ENCODE results near the gene BMX. TPM values are rescaled to one million over a fixed set of nuclear protein-coding genes. Genes with fewer than 3 reads are reported as not detected.

Gene BMX
- total and polyA plus RNA-seq, 9 of the 15 experiments (the other 6 are each of a cell fraction or from before 2014, with no cell fraction given), result 0.45 to 4.2 (median 1.8) TPM

DNA sequence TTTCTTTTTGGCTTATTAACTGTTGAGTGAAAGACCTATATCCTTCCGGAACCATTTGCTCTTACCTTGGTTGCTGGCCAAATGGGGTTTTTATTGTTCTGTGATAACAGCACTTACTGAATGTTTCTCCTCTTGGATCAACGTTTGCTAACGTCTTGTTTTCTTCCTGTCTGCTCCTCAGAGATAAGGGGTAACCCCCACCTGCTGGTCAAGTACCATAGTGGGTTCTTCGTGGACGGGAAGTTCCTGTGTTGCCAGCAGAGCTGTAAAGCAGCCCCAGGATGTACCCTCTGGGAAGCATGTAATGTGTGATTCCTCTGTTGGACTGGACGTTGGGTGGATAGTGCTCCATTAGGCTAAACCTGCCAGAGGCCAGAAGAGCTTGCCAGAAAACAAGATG, 15.3 kb downstream of the BMX start (continued):
- TF ChIP-seq, protein P1, sequence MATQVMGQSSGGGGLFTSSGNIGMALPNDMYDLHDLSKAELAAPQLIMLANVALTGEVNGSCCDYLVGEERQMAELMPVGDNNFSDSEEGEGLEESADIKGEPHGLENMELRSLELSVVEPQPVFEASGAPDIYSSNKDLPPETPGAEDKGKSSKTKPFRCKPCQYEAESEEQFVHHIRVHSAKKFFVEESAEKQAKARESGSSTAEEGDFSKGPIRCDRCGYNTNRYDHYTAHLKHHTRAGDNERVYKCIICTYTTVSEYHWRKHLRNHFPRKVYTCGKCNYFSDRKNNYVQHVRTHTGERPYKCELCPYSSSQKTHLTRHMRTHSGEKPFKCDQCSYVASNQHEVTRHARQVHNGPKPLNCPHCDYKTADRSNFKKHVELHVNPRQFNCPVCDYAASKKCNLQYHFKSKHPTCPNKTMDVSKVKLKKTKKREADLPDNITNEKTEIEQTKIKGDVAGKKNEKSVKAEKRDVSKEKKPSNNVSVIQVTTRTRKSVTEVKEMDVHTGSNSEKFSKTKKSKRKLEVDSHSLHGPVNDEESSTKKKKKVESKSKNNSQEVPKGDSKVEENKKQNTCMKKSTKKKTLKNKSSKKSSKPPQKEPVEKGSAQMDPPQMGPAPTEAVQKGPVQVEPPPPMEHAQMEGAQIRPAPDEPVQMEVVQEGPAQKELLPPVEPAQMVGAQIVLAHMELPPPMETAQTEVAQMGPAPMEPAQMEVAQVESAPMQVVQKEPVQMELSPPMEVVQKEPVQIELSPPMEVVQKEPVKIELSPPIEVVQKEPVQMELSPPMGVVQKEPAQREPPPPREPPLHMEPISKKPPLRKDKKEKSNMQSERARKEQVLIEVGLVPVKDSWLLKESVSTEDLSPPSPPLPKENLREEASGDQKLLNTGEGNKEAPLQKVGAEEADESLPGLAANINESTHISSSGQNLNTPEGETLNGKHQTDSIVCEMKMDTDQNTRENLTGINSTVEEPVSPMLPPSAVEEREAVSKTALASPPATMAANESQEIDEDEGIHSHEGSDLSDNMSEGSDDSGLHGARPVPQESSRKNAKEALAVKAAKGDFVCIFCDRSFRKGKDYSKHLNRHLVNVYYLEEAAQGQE (IDR thresholded peaks at IDR 0.05; ENCODE audit: borderline replicate concordance), result no peak
- TF ChIP-seq, protein P1 (CRISPR knock-in tag; IDR thresholded peaks at IDR 0.05; ENCODE audit: low read depth), result no peak
- TF ChIP-seq, protein P2, sequence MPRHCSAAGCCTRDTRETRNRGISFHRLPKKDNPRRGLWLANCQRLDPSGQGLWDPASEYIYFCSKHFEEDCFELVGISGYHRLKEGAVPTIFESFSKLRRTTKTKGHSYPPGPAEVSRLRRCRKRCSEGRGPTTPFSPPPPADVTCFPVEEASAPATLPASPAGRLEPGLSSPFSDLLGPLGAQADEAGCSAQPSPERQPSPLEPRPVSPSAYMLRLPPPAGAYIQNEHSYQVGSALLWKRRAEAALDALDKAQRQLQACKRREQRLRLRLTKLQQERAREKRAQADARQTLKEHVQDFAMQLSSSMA (CRISPR knock-in tag; IDR thresholded peaks at IDR 0.05), result no peak
- no peak for TF ChIP-seq ZNF778 (CRISPR knock-in tag; IDR thresholded peaks at IDR 0.05)
- no peak for TF ChIP-seq MCM2 (IDR thresholded peaks at IDR 0.05; ENCODE audit: low read depth)
- TF ChIP-seq ZBTB7A (IDR thresholded peaks at IDR 0.05; ENCODE audit: borderline replicate concordance, control insufficient read depth, low read depth, low read length), result 0 out of 2 replicates have a peak, but pooled peaks have one; percentile 23
- TF ChIP-seq POLR2B (IDR thresholded peaks at IDR 0.05; ENCODE audit: low read depth, partially characterized antibody), result no peak
- TF ChIP-seq, protein P3, sequence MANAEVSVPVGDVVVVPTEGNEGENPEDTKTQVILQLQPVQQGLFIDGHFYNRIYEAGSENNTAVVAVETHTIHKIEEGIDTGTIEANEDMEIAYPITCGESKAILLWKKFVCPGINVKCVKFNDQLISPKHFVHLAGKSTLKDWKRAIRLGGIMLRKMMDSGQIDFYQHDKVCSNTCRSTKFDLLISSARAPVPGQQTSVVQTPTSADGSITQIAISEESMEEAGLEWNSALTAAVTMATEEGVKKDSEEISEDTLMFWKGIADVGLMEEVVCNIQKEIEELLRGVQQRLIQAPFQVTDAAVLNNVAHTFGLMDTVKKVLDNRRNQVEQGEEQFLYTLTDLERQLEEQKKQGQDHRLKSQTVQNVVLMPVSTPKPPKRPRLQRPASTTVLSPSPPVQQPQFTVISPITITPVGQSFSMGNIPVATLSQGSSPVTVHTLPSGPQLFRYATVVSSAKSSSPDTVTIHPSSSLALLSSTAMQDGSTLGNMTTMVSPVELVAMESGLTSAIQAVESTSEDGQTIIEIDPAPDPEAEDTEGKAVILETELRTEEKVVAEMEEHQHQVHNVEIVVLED (CRISPR knock-in tag; IDR thresholded peaks at IDR 0.05), result no peak
- TF ChIP-seq TOE1 (IDR thresholded peaks at IDR 0.05; ENCODE audit: borderline replicate concordance), result peak; percentile 53; the same call in 1 of the 2 replicates
- no peak for TF ChIP-seq TOE1 (CRISPR knock-in tag; IDR thresholded peaks at IDR 0.05; ENCODE audit: borderline replicate concordance, low read depth)
- no peak for TF ChIP-seq STAG1 (CRISPR knock-in tag; IDR thresholded peaks at IDR 0.05; ENCODE audit: borderline replicate concordance)
- TF ChIP-seq ZNF507 (tag; conservative IDR thresholded peaks at IDR 0.05), result no peak
- TF ChIP-seq HDAC6 (IDR thresholded peaks at IDR 0.05; ENCODE audit: low read depth, low read length), result no peak
- TF ChIP-seq CBFA2T3 (IDR thresholded peaks at IDR 0.05), result peak; percentile 95
- TF ChIP-seq STAT5B (CRISPR knock-in tag; IDR thresholded peaks at IDR 0.05), result no peak
- TF ChIP-seq, protein P4, sequence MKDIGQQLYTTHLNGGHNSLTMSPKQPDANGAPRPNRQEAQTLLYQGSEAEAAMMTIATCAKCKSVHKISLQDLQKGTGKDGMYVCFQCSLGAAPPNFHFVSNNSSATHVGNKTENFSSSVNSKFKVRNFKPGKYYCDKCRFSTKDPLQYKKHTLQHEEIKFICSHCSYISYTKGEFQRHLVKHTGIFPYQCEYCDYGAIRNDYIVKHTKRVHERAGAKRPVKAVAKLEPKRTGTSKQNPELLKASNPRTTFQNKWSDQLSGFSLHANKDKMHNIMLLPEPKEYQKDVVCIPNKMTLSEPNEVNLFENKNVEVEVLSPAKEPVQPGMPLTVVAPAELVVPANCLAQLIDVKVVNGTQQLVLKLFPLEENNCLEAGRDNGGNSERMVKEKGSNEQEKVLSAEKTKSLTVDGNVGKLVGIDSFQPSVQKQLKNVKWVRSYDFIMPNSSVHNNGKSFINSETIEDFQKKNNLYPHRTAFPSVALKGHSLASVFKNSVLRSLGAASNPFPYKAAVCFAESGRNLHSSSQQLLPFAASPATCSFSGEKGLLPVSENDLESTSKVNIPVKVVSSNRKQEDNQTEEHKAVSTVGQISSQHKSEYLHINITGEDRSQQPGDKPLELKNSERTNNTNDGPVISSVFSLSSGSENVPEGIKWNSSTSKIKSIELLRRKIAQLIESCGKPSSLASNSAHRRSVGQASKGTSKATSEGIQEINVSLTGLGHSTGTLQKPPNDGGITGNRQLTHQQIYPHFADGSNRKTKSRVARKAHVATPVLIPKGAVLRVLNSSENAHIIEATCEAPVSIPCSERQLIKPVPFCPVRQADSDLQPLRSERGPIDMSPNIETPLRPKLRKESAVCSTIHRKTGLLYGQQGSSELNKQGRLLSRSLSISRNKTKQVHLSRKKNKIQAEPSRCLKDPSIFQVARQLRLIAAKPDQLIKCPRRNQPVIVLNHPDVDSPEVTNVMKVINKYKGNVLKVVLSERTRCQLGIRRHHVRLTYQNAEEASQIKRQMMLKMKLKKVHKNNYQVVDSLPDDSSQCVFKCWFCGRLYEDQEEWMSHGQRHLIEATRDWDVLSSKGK (CRISPR knock-in tag; IDR thresholded peaks at IDR 0.05), result no peak
